Activated naive CD8-positive, alpha-beta T cell treated with anti-CD3 and anti-CD28 coated beads, Interleukin-2, amount 50 U/mL, for 24 hours (primary cell): ENCODE data around the gene GCK.
"Not testable (repeated sequence)": the region's sequence is repeated elsewhere in the genome, so short reads cannot be mapped to it uniquely, and the experiment has no call there.

Experiments used
- ATAC-seq: fragments of 150-1000 bp; cut with Tn5 transposase; one replicate; pipeline ENCODE4 v1.10.0; 2021
- DNase-seq: peaks from one replicate; pipeline ENCODE4 v3.0.0; 2021
- H3K27ac Mint-ChIP-seq: one replicate; pipeline ENCODE4 v1.8.0; 2021; ENCODE audit warnings: mild to moderate bottlenecking, mixed read lengths
- H3K27me3 Mint-ChIP-seq: one replicate; pipeline ENCODE4 v1.8.0; 2021; ENCODE audit warnings: mixed read lengths
- H3K36me3 Mint-ChIP-seq: one replicate; pipeline ENCODE4 v1.8.0; 2021; ENCODE audit warnings: low read depth, mixed read lengths
- H3K4me1 Mint-ChIP-seq: one replicate; pipeline ENCODE4 v1.8.0; 2021; ENCODE audit warnings: mixed read lengths
- H3K4me3 Mint-ChIP-seq: one replicate; pipeline ENCODE4 v1.8.0; 2021; ENCODE audit warnings: mild to moderate bottlenecking, moderate library complexity, mixed read lengths
- H3K9me3 Mint-ChIP-seq: one replicate; pipeline ENCODE4 v1.8.0; 2021; ENCODE audit warnings: mixed read lengths

GCK gene

DNA sequence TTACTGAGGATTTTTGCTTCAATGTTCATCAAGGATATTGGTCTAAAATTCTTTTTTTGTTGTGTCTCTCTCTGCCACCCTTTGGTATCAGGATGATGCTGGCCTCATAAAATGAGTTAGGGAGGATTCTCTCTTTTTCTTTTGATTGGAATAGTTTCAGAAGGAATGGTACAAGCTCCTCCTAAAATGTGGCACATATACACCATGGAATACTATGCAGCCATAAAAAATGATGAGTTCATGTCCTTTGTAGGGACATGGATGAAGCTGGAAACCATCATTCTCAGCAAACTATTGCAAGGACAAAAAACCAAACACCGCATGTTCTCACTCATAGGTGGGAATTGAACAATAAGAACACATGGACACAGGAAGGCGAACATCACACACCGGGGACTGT is 10.9 kb upstream of the GCK start:
- H3K36me3 Mint-ChIP-seq, H3K27me3 Mint-ChIP-seq, ATAC-seq, H3K27ac Mint-ChIP-seq, H3K9me3 Mint-ChIP-seq, DNase-seq: not testable (repeated sequence)
- Mint-ChIP-seq H3K4me3 (peak overlapping the region; percentile 69), H3K4me1 (peaks cover 35% of the 10 kb centered on the region)

DNA sequence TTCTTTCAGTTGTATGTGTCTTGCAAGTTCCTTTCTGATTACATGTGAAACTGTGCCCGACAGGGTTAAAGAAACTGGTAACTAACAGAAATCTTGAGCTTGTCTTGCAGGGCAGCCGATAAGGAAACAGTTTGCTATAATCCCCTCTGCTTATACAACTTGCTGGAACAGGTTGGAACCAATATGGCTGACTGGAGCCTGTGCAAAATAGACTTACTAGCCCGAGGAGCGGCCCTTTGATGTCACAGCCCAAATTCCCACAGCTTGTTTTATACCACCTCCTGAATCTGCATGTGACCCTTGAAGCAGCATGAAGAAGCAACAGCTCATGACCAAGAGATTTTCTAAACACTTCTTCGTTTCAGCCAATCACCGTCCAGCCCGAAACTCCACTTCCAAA is 8.2 kb upstream of the GCK start:
- H3K27ac Mint-ChIP-seq: no peak overlapping the region
- no peaks in the 10 kb centered on the region for H3K9me3 Mint-ChIP-seq
- DNase-seq (no peak), ATAC-seq (no peak)
- H3K4me1 Mint-ChIP-seq: peaks cover 27% of the 10 kb centered on the region
- no peak overlapping the region for H3K4me3 Mint-ChIP-seq
- H3K27me3 Mint-ChIP-seq: peaks cover under 1% of the 10 kb centered on the region
- H3K36me3 Mint-ChIP-seq: no peaks in the 10 kb centered on the region

DNA sequence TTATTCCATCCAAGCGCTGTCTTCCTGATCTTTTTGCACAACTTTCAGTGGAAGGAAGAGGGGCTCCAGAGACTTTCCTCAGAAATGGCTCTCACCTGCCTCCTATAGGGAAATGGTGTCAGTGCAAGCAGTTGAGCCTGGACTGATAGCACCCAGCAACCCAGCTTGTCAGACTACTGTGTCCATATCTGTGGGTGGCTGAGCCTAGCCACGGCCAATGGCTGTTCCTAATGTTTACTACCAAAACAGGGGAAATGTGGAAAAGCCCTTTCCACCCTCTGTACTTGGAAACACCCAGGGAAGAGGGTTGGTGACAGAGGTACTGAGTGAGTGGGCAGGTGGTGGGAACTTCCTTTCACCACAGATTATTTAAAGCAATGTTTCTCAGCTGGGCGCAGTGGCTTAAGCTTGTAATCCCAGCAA is 7.2 kb upstream of the GCK start:
- ATAC-seq: no peak
- H3K27ac Mint-ChIP-seq: no peak overlapping the region

DNA sequence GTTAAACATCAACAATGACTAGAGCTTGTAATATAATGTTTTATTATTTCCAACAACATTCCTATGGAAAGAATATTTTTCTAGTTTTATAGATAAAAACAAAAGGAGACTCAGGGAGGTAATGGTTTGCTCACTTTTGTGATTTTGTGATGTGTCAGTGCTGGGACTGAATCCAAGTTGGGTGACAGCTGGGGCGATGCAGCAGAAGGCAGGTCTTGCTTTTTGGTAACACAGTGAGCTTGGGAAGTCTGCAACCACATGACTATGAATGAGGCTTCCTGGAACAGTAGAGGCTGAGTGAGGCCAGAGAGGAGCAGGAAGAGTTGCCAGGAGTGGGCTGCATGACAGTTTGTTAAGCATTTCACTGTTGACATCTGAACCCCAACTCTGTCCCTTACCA is 6.7 kb upstream of the GCK start:
- no peak overlapping the region for H3K27ac Mint-ChIP-seq
- peaks cover 16% of the 10 kb centered on the region for H3K4me1 Mint-ChIP-seq
- no peaks in the 10 kb centered on the region for H3K36me3 Mint-ChIP-seq
- DNase-seq (no peak), ATAC-seq (no peak)
- no peaks in the 10 kb centered on the region for H3K9me3 Mint-ChIP-seq
- H3K27me3 Mint-ChIP-seq: peaks cover 2% of the 10 kb centered on the region
- no peak overlapping the region for H3K4me3 Mint-ChIP-seq

More for the DNA sequence above, 7.2 kb upstream of the GCK start:
- Mint-ChIP-seq H3K4me1 (peaks cover 17% of the 10 kb centered on the region), H3K36me3 (no peaks in the 10 kb centered on the region), H3K4me3 (no peak overlapping the region), H3K27me3 (peaks cover 2% of the 10 kb centered on the region), H3K9me3 (no peaks in the 10 kb centered on the region)
- peak; percentile 42 for DNase-seq

DNA sequence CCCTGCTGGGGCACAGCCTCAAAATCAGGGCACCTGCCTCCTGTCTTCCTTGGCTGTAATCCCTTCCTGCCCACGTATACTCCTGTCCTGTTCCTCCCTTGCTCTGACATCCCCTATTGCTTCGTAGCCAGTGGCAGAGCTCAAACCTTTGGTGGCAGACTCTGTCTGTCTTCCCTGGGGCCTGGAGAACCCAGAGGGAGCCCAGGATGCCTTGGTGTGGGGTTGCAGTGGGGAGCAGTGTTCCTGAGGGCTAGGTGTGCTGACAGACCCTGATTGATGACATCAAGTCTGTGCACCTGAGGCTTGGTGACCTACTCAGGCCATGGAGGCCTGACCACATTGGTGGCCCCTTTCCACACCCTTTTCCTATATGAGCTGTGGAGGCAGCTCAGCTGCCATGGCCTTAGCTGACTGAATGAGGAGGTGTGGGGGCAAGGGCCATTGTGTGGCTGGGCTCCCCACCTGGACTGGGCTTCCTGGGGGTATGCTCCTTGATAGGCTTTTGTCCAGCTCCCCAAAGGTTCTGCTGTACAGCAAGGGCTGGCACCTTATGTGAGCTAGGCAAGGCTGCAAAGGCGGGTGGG is 5.4 kb upstream of the GCK start:
- H3K27me3 Mint-ChIP-seq: peaks cover 2% of the 10 kb centered on the region
- no peak overlapping the region for H3K27ac Mint-ChIP-seq
- no peak for DNase-seq
- H3K4me3 Mint-ChIP-seq: no peak overlapping the region
- no peaks in the 10 kb centered on the region for H3K9me3 Mint-ChIP-seq
- H3K36me3 Mint-ChIP-seq: no peaks in the 10 kb centered on the region
- ATAC-seq: no peak
- peaks cover 13% of the 10 kb centered on the region for H3K4me1 Mint-ChIP-seq

DNA sequence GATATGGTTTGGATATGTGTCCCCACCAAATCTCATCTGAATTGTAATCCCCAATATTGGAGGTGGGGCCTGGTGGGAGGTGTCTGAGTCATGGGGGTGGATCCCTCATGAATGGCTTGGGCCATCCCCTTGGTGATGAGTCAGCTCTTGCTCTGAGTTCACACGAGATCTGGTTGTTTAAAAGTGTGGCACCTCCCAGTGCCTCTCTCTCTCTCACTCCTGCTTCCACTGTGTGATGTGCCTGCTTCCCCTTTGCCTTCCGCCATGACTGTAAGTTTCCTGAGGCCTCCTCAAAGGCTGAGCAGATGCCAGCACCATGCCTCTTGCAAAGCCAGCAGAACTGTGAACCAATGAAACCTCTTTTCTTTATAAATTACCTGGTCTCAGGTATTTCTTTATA is 4.8 kb upstream of the GCK start:
- no peaks in the 10 kb centered on the region for H3K36me3 Mint-ChIP-seq
- ATAC-seq (peak; percentile 82), DNase-seq (peak; percentile 41)
- H3K4me3 Mint-ChIP-seq: no peak overlapping the region
- H3K27me3 Mint-ChIP-seq: peaks cover 2% of the 10 kb centered on the region
- H3K4me1 Mint-ChIP-seq: peaks cover 13% of the 10 kb centered on the region
- H3K9me3 Mint-ChIP-seq: no peaks in the 10 kb centered on the region
- no peak overlapping the region for H3K27ac Mint-ChIP-seq

DNA sequence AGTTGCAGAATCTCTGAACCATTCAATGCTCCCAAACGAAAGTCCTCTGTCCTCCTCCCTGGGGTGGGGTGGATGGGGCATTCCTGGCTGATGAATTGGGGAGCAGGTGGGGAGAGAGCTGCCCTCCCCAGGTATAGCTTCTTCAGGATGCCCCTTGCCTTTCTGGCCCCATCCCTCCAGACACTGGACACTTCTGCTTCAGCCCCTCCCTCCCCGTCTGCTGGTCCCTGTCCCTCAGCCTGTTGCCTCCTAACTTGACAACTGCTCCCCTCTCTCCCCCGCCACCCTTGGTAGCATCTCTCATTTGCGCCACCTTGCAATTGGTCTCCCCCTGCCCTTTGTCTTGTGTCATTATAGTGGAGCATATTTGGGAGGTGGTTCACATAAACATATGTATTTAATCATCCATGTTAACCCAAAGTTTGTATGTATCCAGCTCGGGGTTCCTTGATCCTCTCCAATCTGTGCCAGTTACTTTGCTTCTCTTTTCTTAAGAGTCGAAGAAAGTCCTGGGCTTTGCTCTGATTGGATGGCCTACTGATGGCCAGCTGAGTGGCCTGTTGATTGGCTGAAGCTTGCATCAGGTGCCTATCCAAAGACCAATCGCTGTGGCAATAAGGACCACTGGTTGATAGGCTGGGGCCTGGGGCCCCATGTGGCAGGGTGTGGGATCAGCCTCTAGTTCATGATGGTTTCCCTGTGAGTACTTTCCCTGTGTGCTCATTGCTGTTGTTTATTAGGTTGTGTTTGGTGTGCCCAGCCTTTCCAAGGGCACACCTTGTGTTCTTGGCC is 4.0 kb upstream of the GCK start:
- no peak overlapping the region for H3K27ac Mint-ChIP-seq
- no peak for DNase-seq
- H3K27me3 Mint-ChIP-seq: peaks cover 2% of the 10 kb centered on the region
- no peaks in the 10 kb centered on the region for H3K36me3 Mint-ChIP-seq
- peaks cover 13% of the 10 kb centered on the region for H3K4me1 Mint-ChIP-seq
- no peaks in the 10 kb centered on the region for H3K9me3 Mint-ChIP-seq
- no peak for ATAC-seq
- no peak overlapping the region for H3K4me3 Mint-ChIP-seq

DNA sequence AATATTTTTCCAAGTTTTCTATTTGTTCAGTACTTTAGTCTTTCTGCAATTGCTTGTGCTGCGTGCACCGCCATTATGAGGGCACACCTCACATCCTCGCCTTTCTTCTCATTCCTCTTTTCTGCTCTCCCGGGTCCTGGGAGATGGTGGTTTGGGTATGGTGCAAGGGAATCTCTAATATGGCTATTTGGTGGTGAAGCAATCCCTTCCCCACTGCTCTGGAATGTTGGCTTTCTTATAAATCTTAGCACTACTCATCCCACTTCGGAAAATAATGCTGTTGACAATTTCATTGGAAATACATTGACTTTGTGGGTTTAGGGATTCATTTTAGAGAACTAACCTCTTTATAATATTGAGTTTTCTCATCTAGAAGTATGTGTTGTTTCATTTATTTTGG is 1.9 kb upstream of the GCK start:
- Mint-ChIP-seq H3K4me1 (peaks cover 7% of the 10 kb centered on the region), H3K27ac (no peak overlapping the region), H3K4me3 (no peak overlapping the region), H3K27me3 (peaks cover 2% of the 10 kb centered on the region), H3K36me3 (no peaks in the 10 kb centered on the region), H3K9me3 (no peaks in the 10 kb centered on the region)
- DNase-seq (no peak), ATAC-seq (no peak)

DNA sequence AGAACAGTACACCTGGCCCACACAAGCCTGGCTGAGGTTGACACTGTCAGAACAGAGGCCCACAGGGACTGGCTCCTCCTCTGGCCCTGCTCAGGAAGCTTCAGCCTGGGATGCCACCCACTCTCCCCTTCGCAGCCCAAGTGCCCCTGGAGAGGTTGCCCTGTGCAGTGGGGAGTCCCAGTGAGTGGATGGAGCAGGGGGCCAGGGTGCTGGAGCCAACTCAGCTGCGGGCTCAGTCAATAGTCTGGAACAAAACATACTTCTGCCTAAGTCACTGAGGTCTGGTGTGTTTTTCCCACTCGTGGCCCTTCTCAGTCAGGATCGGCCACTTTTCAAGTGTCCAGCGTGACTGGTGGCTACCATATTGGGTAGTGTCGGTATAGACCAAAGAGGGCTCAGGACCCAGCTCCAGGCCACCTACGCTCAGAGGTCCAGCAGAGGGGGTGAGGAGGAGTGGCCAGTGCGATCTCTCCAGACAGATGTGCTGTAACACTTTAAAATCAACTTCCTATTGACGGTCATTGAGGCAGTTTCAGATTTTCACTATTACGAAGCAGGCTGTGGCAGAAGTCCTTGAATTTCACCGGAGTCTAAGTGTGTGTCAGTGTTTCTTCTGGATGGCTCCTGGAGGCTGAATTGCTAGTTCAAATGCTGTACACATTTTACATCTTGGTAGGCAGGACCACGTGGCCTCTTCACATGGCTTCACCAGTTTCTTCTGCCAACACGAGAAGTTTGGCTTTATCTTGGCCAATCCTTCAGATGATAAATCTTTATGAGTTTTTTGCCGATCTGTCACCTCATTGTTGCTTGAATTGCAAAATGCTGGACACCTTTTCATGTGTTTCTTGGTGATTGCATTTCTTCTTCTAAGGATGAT is 994 bp upstream of the GCK start:
- H3K4me3 Mint-ChIP-seq: no peak overlapping the region
- ATAC-seq: no peak

DNA sequence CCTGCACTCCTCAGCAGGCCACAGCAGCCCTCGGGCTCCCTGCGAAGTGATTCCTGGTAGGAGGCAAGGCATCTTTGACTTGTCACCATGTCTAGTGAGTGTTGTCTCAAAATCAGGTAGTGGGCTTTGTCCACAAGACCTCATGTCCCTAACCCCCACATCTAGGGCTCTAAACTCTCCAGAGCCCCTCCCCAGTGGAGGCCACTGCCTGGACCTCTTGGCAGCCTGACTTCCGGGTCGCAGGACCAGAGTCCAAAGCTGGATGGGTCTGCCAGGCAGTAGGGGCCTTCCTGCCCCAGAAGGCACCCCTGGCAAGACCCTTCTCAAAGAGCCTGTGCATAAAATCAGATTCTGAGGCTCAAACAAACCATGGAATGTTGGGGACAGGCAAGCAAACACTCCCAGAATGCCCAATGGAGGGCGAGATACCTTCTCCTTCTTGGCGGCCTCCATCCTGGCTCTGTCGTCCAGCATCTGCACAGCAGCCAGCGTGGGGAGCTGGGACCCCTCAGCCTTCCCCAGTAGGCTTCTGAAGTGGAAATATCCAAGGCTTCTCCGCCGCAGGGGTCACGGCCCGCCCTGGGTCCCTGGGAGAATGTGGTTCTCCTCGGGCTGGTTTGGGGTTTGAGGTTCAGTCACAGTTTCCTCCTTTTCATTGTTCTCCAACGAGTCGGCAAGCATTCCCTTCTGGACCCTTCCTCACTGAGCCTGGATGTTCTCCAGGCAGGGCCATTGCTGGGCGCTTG is 586 bp downstream of the GCK start:
- Mint-ChIP-seq H3K4me1 (peaks cover under 1% of the 10 kb centered on the region), H3K4me3 (no peak overlapping the region), H3K27ac (no peak overlapping the region), H3K9me3 (no peaks in the 10 kb centered on the region), H3K27me3 (peaks cover 2% of the 10 kb centered on the region), H3K36me3 (no peaks in the 10 kb centered on the region)
- DNase-seq (no peak), ATAC-seq (no peak)

More for the DNA sequence above, 994 bp upstream of the GCK start:
- Mint-ChIP-seq H3K9me3 (no peaks in the 10 kb centered on the region), H3K27me3 (peaks cover 2% of the 10 kb centered on the region), H3K36me3 (no peaks in the 10 kb centered on the region), H3K4me1 (peaks cover 4% of the 10 kb centered on the region), H3K27ac (no peak overlapping the region)
- DNase-seq: no peak

DNA sequence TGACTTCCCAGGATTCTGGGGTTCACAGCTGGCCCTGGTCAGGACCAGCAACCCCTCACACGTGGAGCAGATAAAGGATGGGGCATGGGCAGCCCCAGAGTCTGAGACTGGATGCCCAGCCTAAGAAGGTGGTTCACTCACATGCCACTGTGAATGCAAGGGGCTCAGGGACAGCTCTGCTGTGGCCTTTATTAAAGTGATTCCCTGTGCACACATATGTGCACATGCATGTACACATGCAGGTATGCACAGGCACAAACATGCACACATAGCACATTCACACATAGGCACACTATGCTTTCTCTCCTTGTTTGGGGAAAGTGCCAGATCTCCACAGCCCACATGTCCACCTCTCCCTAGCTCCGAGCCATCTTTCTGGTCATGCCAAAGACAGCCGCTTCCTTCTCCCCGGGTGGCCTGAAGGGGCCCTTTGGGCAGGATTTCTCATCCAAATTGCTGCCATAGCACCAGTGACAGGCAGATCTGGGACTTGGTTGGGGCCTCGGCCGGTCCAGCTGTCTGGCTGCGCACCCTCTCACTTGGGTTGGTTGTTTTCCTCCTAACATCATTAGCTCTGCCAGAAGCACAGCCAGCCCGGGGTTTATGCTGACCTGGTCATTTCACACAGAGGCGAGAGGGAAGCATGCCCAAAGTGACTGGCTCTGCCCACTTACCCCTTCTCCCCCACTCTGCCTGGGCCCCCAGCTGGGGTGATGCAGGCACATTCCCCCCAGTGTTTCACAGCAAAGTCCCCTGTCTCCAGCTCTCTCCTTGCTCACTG is 1.4 kb downstream of the GCK start:
- H3K36me3 Mint-ChIP-seq: no peaks in the 10 kb centered on the region
- ATAC-seq (no peak), DNase-seq (no peak)
- H3K27ac Mint-ChIP-seq: no peak overlapping the region
- H3K4me1 Mint-ChIP-seq: no peaks in the 10 kb centered on the region
- H3K4me3 Mint-ChIP-seq: no peak overlapping the region
- H3K27me3 Mint-ChIP-seq: peaks cover 2% of the 10 kb centered on the region
- no peaks in the 10 kb centered on the region for H3K9me3 Mint-ChIP-seq

DNA sequence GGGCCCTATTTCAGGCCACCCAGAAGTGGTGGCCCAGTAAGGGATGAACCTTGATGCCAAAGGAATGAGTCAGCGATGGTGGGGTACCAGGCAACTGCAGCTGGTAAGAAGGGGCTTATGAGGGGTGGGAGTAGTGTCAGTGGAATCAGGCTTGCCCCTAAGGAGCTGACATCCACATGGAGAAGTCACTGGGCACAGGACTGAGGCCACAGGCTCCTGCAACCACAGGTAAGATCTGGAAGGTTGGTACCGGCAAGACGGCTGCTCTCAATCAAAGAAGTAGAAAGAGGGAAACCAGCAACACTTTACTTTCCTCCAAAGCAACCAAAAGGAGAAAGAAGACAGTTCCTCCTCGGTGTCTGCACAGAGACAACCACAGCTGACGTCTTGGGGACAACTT is 2.5 kb downstream of the GCK start:
- no peak overlapping the region for H3K4me3 Mint-ChIP-seq
- no peak for ATAC-seq
- H3K4me1 Mint-ChIP-seq: no peaks in the 10 kb centered on the region
- DNase-seq: no peak
- no peaks in the 10 kb centered on the region for H3K36me3 Mint-ChIP-seq
- no peaks in the 10 kb centered on the region for H3K9me3 Mint-ChIP-seq
- H3K27ac Mint-ChIP-seq: no peak overlapping the region
- H3K27me3 Mint-ChIP-seq: peaks cover 2% of the 10 kb centered on the region

DNA sequence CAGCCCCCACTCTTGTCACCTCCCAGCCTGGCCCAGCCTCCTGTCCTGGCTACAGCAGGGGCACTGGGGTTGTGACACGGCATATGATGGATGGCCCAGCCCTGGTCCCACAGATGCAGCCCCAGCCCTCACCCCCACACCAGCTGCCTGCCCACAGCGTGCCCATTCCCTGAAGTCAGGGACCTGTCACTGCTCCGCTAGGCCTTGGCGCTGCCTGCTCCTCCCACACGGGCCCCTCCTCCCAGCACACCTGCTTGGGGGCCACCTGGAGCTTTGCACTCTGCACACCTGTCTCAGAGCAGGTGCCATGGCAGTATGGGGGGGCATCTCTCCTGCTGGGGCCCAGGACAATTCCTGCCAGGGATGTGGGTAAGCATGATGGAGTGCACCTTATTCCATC is 3.5 kb downstream of the GCK start:
- Mint-ChIP-seq H3K4me3 (no peak overlapping the region), H3K36me3 (no peaks in the 10 kb centered on the region), H3K27ac (no peak overlapping the region), H3K27me3 (peaks cover 5% of the 10 kb centered on the region), H3K9me3 (no peaks in the 10 kb centered on the region), H3K4me1 (no peaks in the 10 kb centered on the region)
- no peak for DNase-seq
- ATAC-seq: no peak
